ENCODE data around the gene SHTN1. TPM values are rescaled to one million over a fixed set of nuclear protein-coding genes. Genes with fewer than 3 reads are reported as not detected.

SHTN1 gene
- total and polyA plus RNA-seq, 10 of the 15 experiments (the other 5 are each of a cell fraction or from before 2014, with no cell fraction given): 0.79 to 4.0 (median 2.0) TPM

DNA sequence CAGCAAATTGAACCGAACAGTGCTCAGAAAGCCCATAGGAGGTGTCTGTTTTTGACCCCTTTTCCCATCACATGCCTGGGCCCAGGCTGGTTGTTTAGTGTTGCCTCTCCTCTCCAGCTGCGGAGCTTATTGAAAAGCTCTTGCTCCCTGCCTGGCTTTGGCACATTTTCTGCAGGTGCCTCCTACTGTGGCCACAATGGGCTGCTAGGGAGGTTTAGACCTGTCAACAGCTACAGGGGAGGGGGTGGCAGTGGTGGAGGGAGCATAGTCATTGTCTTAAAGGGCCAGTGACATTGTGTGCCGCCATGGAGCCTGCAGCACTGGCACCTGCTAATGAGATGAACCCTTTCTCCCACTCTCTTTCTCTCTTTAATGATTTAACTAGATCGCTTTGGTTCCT lies 168.9 kb downstream of the SHTN1 start:
- ChIA-PET RAD21 (ENCODE audit: unreplicated experiment) (interaction anchor here (0.7 to 1.4 kb wide), 2 partner anchors 9 to 339 kb away, joined by 3 read pairs; no protein-coding TSS in a partner anchor), CTCF (interaction anchor here (1.5 kb wide), 1 partner anchor 339 kb away, joined by 7 read pairs; no protein-coding TSS in a partner anchor), SMC1A (ENCODE audit: uncharacterized antibody, unreplicated experiment) (interaction anchor here (1.7 to 4.1 kb wide), 2 partner anchors 11 to 339 kb away, joined by 4 to 18 read pairs; no protein-coding TSS in a partner anchor), POLR2A (interaction anchor here (0.9 kb wide), 1 partner anchor 12 kb away, joined by 3 read pairs; no protein-coding TSS in a partner anchor)
- Histone ChIP-seq H3K79me2 (ENCODE audit: control insufficient read depth, insufficient read depth, low read length) (no peaks in the 10 kb centered on the region), H3K4me3 (no peak overlapping the region), H3K9me3 (replicated peaks; ENCODE audit: control insufficient read depth, insufficient read depth, low read length) (no peaks in the 10 kb centered on the region), H3K9ac (ENCODE audit: control insufficient read depth, insufficient read depth, low read length) (no peak overlapping the region), H3K36me3 (ENCODE audit: control insufficient read depth in 2 of 2, insufficient read depth in 2 of 2, low read length in 1 of 2) (no peaks in the 10 kb centered on the region), H3K27me3 (replicated peaks in 1 of 2; ENCODE audit: control insufficient read depth in 2 of 2, insufficient read depth in 2 of 2, low read length in 1 of 2) (no peaks in the 10 kb centered on the region; a peak in 1 of 4 replicates), H3K4me1 (ENCODE audit: control insufficient read depth, insufficient read depth, low read length) (no peaks in the 10 kb centered on the region), H3K4me2 (ENCODE audit: control insufficient read depth, insufficient read depth) (no peak overlapping the region), H4K20me1 (ENCODE audit: control insufficient read depth, insufficient read depth) (no peaks in the 10 kb centered on the region), H2AFZ (ENCODE audit: control insufficient read depth, low read depth, low read length) (no peak overlapping the region), H3K27ac (ENCODE audit: control insufficient read depth, insufficient read depth) (no peak overlapping the region)
- no peak for FAIRE-seq
- WGBS (ENCODE audit: insufficient coverage, insufficient replicate concordance, low lambda C conversion rate, missing lambda C conversion rate): 74% methylated on average over 4 of the region's 4 CpGs
- in situ Hi-C loops (cut with MboI): no loop called here
- DNase-seq (ENCODE audit: low read depth, low spot score): no peak
- BruUV-seq (replicated peaks): no TSS peak
- intact Hi-C loops (cut with micrococcal nuclease; ENCODE audit: unreplicated experiment): no loop called here
- no peak for ATAC-seq
- TF ChIP-seq RFX5 (IDR thresholded peaks at IDR 0.05; ENCODE audit: low read depth, low read length): no peak
- no peak for TF ChIP-seq NR2C2 (IDR thresholded peaks at IDR 0.05; ENCODE audit: borderline replicate concordance, control insufficient read depth, insufficient read length, low read depth)
- TF ChIP-seq SMAD5 (IDR thresholded peaks at IDR 0.05; ENCODE audit: low read depth): no peak
- TF ChIP-seq STAT3 (IDR thresholded peaks at IDR 0.05; ENCODE audit: low read depth, low read length): no peak
- TF ChIP-seq FOXM1 (IDR thresholded peaks at IDR 0.05; ENCODE audit: low read depth, low read length): no peak
- TF ChIP-seq, protein P1, sequence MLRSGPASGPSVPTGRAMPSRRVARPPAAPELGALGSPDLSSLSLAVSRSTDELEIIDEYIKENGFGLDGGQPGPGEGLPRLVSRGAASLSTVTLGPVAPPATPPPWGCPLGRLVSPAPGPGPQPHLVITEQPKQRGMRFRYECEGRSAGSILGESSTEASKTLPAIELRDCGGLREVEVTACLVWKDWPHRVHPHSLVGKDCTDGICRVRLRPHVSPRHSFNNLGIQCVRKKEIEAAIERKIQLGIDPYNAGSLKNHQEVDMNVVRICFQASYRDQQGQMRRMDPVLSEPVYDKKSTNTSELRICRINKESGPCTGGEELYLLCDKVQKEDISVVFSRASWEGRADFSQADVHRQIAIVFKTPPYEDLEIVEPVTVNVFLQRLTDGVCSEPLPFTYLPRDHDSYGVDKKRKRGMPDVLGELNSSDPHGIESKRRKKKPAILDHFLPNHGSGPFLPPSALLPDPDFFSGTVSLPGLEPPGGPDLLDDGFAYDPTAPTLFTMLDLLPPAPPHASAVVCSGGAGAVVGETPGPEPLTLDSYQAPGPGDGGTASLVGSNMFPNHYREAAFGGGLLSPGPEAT (IDR thresholded peaks at IDR 0.05; ENCODE audit: low read depth): no peak
- TF ChIP-seq IKZF2 (IDR thresholded peaks at IDR 0.05): no peak
- no peak for TF ChIP-seq PML (IDR thresholded peaks at IDR 0.05; ENCODE audit: low read length)
- TF ChIP-seq, protein P2, sequence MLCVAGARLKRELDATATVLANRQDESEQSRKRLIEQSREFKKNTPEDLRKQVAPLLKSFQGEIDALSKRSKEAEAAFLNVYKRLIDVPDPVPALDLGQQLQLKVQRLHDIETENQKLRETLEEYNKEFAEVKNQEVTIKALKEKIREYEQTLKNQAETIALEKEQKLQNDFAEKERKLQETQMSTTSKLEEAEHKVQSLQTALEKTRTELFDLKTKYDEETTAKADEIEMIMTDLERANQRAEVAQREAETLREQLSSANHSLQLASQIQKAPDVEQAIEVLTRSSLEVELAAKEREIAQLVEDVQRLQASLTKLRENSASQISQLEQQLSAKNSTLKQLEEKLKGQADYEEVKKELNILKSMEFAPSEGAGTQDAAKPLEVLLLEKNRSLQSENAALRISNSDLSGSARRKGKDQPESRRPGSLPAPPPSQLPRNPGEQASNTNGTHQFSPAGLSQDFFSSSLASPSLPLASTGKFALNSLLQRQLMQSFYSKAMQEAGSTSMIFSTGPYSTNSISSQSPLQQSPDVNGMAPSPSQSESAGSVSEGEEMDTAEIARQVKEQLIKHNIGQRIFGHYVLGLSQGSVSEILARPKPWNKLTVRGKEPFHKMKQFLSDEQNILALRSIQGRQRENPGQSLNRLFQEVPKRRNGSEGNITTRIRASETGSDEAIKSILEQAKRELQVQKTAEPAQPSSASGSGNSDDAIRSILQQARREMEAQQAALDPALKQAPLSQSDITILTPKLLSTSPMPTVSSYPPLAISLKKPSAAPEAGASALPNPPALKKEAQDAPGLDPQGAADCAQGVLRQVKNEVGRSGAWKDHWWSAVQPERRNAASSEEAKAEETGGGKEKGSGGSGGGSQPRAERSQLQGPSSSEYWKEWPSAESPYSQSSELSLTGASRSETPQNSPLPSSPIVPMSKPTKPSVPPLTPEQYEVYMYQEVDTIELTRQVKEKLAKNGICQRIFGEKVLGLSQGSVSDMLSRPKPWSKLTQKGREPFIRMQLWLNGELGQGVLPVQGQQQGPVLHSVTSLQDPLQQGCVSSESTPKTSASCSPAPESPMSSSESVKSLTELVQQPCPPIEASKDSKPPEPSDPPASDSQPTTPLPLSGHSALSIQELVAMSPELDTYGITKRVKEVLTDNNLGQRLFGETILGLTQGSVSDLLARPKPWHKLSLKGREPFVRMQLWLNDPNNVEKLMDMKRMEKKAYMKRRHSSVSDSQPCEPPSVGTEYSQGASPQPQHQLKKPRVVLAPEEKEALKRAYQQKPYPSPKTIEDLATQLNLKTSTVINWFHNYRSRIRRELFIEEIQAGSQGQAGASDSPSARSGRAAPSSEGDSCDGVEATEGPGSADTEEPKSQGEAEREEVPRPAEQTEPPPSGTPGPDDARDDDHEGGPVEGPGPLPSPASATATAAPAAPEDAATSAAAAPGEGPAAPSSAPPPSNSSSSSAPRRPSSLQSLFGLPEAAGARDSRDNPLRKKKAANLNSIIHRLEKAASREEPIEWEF (IDR thresholded peaks at IDR 0.05; ENCODE audit: insufficient replicate concordance, low read depth, low read length): no peak
- TF ChIP-seq, protein P3, sequence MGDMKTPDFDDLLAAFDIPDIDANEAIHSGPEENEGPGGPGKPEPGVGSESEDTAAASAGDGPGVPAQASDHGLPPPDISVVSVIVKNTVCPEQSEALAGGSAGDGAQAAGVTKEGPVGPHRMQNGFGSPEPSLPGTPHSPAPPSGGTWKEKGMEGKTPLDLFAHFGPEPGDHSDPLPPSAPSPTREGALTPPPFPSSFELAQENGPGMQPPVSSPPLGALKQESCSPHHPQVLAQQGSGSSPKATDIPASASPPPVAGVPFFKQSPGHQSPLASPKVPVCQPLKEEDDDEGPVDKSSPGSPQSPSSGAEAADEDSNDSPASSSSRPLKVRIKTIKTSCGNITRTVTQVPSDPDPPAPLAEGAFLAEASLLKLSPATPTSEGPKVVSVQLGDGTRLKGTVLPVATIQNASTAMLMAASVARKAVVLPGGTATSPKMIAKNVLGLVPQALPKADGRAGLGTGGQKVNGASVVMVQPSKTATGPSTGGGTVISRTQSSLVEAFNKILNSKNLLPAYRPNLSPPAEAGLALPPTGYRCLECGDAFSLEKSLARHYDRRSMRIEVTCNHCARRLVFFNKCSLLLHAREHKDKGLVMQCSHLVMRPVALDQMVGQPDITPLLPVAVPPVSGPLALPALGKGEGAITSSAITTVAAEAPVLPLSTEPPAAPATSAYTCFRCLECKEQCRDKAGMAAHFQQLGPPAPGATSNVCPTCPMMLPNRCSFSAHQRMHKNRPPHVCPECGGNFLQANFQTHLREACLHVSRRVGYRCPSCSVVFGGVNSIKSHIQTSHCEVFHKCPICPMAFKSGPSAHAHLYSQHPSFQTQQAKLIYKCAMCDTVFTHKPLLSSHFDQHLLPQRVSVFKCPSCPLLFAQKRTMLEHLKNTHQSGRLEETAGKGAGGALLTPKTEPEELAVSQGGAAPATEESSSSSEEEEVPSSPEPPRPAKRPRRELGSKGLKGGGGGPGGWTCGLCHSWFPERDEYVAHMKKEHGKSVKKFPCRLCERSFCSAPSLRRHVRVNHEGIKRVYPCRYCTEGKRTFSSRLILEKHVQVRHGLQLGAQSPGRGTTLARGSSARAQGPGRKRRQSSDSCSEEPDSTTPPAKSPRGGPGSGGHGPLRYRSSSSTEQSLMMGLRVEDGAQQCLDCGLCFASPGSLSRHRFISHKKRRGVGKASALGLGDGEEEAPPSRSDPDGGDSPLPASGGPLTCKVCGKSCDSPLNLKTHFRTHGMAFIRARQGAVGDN (IDR thresholded peaks at IDR 0.05): no peak
- no peak for TF ChIP-seq RAD51 (IDR thresholded peaks at IDR 0.05)
- no peak for TF ChIP-seq ETV6 (conservative IDR thresholded peaks at IDR 0.05 in 1 of 2, IDR thresholded peaks at IDR 0.05 in 1 of 2; ENCODE audit: borderline replicate concordance in 1 of 2, low read depth in 1 of 2)
- TF ChIP-seq KDM1A (IDR thresholded peaks at IDR 0.05; ENCODE audit: borderline replicate concordance): no peak

All from GM12878 (cell line).